ENCODE measurements around the gene GALNT4. TPM values are rescaled to one million over a fixed set of nuclear protein-coding genes. Genes with fewer than 3 reads are reported as not detected.

GALNT4 gene
- total RNA-seq, 1 donor from 2014 or later = 2.8 TPM

DNA sequence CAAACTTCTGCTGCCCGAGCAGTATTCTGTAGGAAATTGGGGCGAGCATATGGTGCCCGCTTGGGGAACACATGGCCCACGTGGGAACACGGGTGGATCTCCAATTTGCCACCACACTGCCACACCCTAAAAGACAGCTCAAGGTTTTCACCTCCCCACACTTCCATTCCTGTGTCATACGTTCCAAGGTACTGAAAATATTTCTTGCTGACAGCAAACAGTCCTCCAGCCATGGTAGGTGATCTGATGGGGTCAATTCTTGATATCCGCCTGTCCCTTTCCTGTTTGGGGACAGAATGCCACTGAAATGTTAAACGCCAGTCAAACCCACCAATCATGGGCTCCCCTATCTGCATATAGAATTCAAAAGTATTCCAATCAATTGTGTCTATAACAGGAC, 1.2 kb downstream of the GALNT4 start:
- no peak for TF ChIP-seq EZH2phosphoT487 (IDR thresholded peaks at IDR 0.05)
- TF ChIP-seq, protein P1, sequence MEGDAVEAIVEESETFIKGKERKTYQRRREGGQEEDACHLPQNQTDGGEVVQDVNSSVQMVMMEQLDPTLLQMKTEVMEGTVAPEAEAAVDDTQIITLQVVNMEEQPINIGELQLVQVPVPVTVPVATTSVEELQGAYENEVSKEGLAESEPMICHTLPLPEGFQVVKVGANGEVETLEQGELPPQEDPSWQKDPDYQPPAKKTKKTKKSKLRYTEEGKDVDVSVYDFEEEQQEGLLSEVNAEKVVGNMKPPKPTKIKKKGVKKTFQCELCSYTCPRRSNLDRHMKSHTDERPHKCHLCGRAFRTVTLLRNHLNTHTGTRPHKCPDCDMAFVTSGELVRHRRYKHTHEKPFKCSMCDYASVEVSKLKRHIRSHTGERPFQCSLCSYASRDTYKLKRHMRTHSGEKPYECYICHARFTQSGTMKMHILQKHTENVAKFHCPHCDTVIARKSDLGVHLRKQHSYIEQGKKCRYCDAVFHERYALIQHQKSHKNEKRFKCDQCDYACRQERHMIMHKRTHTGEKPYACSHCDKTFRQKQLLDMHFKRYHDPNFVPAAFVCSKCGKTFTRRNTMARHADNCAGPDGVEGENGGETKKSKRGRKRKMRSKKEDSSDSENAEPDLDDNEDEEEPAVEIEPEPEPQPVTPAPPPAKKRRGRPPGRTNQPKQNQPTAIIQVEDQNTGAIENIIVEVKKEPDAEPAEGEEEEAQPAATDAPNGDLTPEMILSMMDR (IDR thresholded peaks at IDR 0.05) = no peak
- TF ChIP-seq EZH2 (IDR thresholded peaks at IDR 0.05) = no peak
- H3K27ac Mint-ChIP-seq = no peak overlapping the region
- H3K36me3 Mint-ChIP-seq = peaks cover 17% of the 10 kb centered on the region
- Histone ChIP-seq H4K20me1 (ENCODE audit: low read depth) (no peaks in the 10 kb centered on the region), H3K27me3 (no peaks in the 10 kb centered on the region), H3K4me3 (no peak overlapping the region), H3K27ac (no peak overlapping the region), H3K9me3 (ENCODE audit: low read depth) (no peaks in the 10 kb centered on the region), H3K9ac (no peak overlapping the region), H3K36me3 (no peaks in the 10 kb centered on the region), H2AFZ (replicated peaks) (no peak overlapping the region), H3K4me2 (peak overlapping the region; percentile 82), H3K79me2 (ENCODE audit: low read depth) (peaks cover 17% of the 10 kb centered on the region), H3F3A (ENCODE audit: low read depth) (peaks cover 12% of the 10 kb centered on the region), H3K4me1 (no peaks in the 10 kb centered on the region)
- H3K27me3 Mint-ChIP-seq (ENCODE audit: insufficient read depth, low read depth) = no peaks in the 10 kb centered on the region
- peak overlapping the region; percentile 94 for H3K4me3 Mint-ChIP-seq
- peaks cover 30% of the 10 kb centered on the region for H3K4me1 Mint-ChIP-seq
- no peak for DNase-seq (ENCODE audit: low spot score)
- H3K9me3 Mint-ChIP-seq = no peaks in the 10 kb centered on the region

GRCh38 chr12:89521364-89522223, 3.0 kb downstream of the GALNT4 start:
- TF ChIP-seq, protein P1 (IDR thresholded peaks at IDR 0.05) = no peak
- TF ChIP-seq EZH2 (IDR thresholded peaks at IDR 0.05) (no peak), EZH2phosphoT487 (IDR thresholded peaks at IDR 0.05) (no peak)
- no peak overlapping the region for H3K9ac ChIP-seq
- H3K4me3 ChIP-seq = no peak overlapping the region
- no peaks in the 10 kb centered on the region for H3K36me3 ChIP-seq
- no peak overlapping the region for H2AFZ ChIP-seq (replicated peaks)
- H3K27me3 ChIP-seq = no peaks in the 10 kb centered on the region
- H3K4me2 ChIP-seq = no peak overlapping the region
- H3K9me3 Mint-ChIP-seq = no peaks in the 10 kb centered on the region
- H3K4me1 ChIP-seq = no peaks in the 10 kb centered on the region
- no peaks in the 10 kb centered on the region for H4K20me1 ChIP-seq (ENCODE audit: low read depth)
- H3K79me2 ChIP-seq (ENCODE audit: low read depth) = peaks cover 17% of the 10 kb centered on the region
- H3K27me3 Mint-ChIP-seq (ENCODE audit: insufficient read depth, low read depth) = no peaks in the 10 kb centered on the region
- DNase-seq (ENCODE audit: low spot score) = no peak
- peaks cover 30% of the 10 kb centered on the region for H3K4me1 Mint-ChIP-seq
- H3K27ac Mint-ChIP-seq = no peak overlapping the region
- H3K4me3 Mint-ChIP-seq = no peak overlapping the region
- H3K9me3 ChIP-seq (ENCODE audit: low read depth) = no peaks in the 10 kb centered on the region
- H3K27ac ChIP-seq = no peak overlapping the region
- peaks cover 18% of the 10 kb centered on the region for H3K36me3 Mint-ChIP-seq
- peaks cover 12% of the 10 kb centered on the region for H3F3A ChIP-seq (ENCODE audit: low read depth)

- Histone ChIP-seq H3K27ac (no peak overlapping the region), H3F3A (ENCODE audit: low read depth) (no peaks in the 10 kb centered on the region), H4K20me1 (ENCODE audit: low read depth) (no peaks in the 10 kb centered on the region), H3K4me2 (no peak overlapping the region), H3K36me3 (no peaks in the 10 kb centered on the region), H2AFZ (replicated peaks) (no peak overlapping the region), H3K4me1 (peaks cover 4% of the 10 kb centered on the region), H3K27me3 (no peaks in the 10 kb centered on the region), H3K79me2 (ENCODE audit: low read depth) (peaks cover 12% of the 10 kb centered on the region), H3K9ac (no peak overlapping the region), H3K4me3 (no peak overlapping the region), H3K9me3 (ENCODE audit: low read depth) (no peaks in the 10 kb centered on the region)
- TF ChIP-seq, protein P1 (IDR thresholded peaks at IDR 0.05) = no peak
- TF ChIP-seq EZH2 (IDR thresholded peaks at IDR 0.05) (no peak), EZH2phosphoT487 (IDR thresholded peaks at IDR 0.05) (no peak)
- H3K4me3 Mint-ChIP-seq = no peak overlapping the region
- H3K9me3 Mint-ChIP-seq = no peaks in the 10 kb centered on the region
- no peaks in the 10 kb centered on the region for H3K27me3 Mint-ChIP-seq (ENCODE audit: insufficient read depth, low read depth)
- peaks cover 9% of the 10 kb centered on the region for H3K4me1 Mint-ChIP-seq
- H3K36me3 Mint-ChIP-seq = peaks cover 6% of the 10 kb centered on the region
- H3K27ac Mint-ChIP-seq = no peak overlapping the region
- no peak for DNase-seq (ENCODE audit: low spot score)
Observed at GRCh38 chr12:89517720-89518119, 6.9 kb downstream of the GALNT4 start.
